IMR-90 (cell line): ENCODE measurements around the gene FLVCR1. TPM values are rescaled to one million over a fixed set of nuclear protein-coding genes. Genes with fewer than 3 reads are reported as not detected.

Experiments used
- CHD1 ChIP-seq: IDR thresholded peaks from 2 replicates; pipeline ENCODE4 v1.6.1; 2012; ENCODE audit warnings: low read depth, low read length, improper control_type of control experiment
- MXI1 ChIP-seq: IDR thresholded peaks from 2 replicates; pipeline ENCODE4 v1.6.1; 2012; ENCODE audit warnings: low read depth, mild to moderate bottlenecking, low read length, moderate library complexity, borderline replicate concordance
- polyA plus RNA-seq, 3 experiments: library from polyadenylated mRNA; depleted of rRNA; stranded (reverse); fragments of >200 nt; gene quantifications; 2 replicates each; pipeline ENCODE4 v1.2.3, GENCODE V29; 2012; ENCODE audit warnings: low replicate concordance in 1 of 3
- total RNA-seq: library from RNA; depleted of rRNA; stranded (reverse); fragments of >200 nt; gene quantifications from 2 replicates; pipeline ENCODE4 v1.2.3, GENCODE V29; 2012
- TF ChIP-seq, protein P1 (sequence below): fragments of 150-350 bp; IDR thresholded peaks from 2 replicates; pipeline ENCODE4 v1.6.1; 2016; ENCODE audit warnings: low read depth, mild to moderate bottlenecking, low read length, moderate library complexity, borderline replicate concordance

The FLVCR1 gene
- total and polyA plus RNA-seq, 2 of the 4 experiments (the other 2 are of a cell fraction) = 2.4 to 3.9 TPM

DNA sequence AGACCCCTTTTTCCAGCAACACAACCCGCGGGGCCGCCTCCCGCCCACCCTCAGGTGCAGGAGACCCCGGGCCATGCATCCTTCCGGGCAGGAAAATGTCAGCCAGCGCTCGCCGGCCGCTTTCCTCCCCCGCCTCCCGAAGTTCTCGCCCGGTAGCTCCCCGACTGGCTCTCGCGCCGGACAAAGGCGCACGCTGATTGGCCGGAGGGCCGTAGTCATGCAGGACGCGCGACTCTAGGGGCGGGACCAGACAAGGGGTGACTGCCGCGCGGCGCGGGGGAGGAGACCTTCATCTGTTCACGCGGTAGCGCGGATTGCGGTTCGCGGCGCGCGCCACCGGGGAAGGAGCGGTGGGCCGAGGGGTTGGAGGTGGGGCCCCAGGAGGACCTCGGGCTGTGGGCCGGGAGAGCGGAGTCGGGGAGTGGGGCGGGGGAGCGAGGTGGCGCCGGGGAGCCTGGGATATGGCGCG lies at the start of gene FLVCR1 (continued):
- TF ChIP-seq, protein P1, sequence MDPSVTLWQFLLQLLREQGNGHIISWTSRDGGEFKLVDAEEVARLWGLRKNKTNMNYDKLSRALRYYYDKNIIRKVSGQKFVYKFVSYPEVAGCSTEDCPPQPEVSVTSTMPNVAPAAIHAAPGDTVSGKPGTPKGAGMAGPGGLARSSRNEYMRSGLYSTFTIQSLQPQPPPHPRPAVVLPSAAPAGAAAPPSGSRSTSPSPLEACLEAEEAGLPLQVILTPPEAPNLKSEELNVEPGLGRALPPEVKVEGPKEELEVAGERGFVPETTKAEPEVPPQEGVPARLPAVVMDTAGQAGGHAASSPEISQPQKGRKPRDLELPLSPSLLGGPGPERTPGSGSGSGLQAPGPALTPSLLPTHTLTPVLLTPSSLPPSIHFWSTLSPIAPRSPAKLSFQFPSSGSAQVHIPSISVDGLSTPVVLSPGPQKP = no peak
- TF ChIP-seq CHD1 (no peak), MXI1 (peak; percentile 48; the same call in 1 of the 2 replicates)
